ENCODE measurements around the gene GPNMB. TPM values are rescaled to one million over a fixed set of nuclear protein-coding genes. Genes with fewer than 3 reads are reported as not detected.
A peak's percentile ranks its signal among the peaks of the same experiment; 100 is the strongest.
"Not testable (repeated sequence)": the region's sequence is repeated elsewhere in the genome, so short reads cannot be mapped to it uniquely, and the experiment has no call there.

The GPNMB gene
- polyA plus RNA-seq (2011; rRNA removed), result 54.5 and 66.8 TPM in 2 replicates
- polyA minus RNA-seq (2011; rRNA and poly(A)+ RNA removed), result 8.0 and 9.7 TPM in 2 replicates

- DNase-seq (ENCODE audit: low read depth), result peak; percentile 92
- POLR2A ChIA-PET, result no interaction called here
- TF ChIP-seq CTCF (IDR thresholded peaks at IDR 0.05; ENCODE audit: insufficient read depth, low read depth, low read length), result no peak
- Histone ChIP-seq H3K36me3 (ENCODE audit: control insufficient read depth, insufficient read depth, low read length) (no peaks in the 10 kb centered on the region), H3K4me3 (ENCODE audit: low read depth, low read length) (peak within 1 kb of the TSS; percentile 42), H3K27me3 (ENCODE audit: control insufficient read depth, insufficient read depth, low read length) (no peaks in the 10 kb centered on the region)
- CTCF ChIA-PET, result interaction anchor here (0.8 to 1.8 kb wide), 3 partner anchors 12 to 20 kb away, joined by 6 to 9 read pairs (median 7); no protein-coding TSS in a partner anchor
These were observed at the start of gene GPNMB for GRCh38 chr7:23246555-23246954. Gene GPNMB, plus strand, starts transcription at chr7:23246775. Its CDS starts 83 bp downstream, at chr7:23246858.

- POLR2A ChIA-PET, result not testable (repeated sequence)
These were observed 48.8 kb upstream of the GPNMB start for GRCh38 chr7:23197745-23198144.

GRCh38 chr7:23200331-23200730, 46.2 kb upstream of the GPNMB start:
- TF ChIP-seq CTCF (IDR thresholded peaks at IDR 0.05; ENCODE audit: insufficient read depth, low read depth, low read length), result no peak
- no peak for DNase-seq (ENCODE audit: low read depth)
- CTCF ChIA-PET, result interaction anchor here (1.1 kb wide), 1 partner anchor 16 kb away, joined by 8 read pairs; no protein-coding TSS in a partner anchor
- Histone ChIP-seq H3K36me3 (ENCODE audit: control insufficient read depth, insufficient read depth, low read length) (peaks cover 3% of the 10 kb centered on the region), H3K4me3 (ENCODE audit: low read depth, low read length) (no peak overlapping the region), H3K27me3 (ENCODE audit: control insufficient read depth, insufficient read depth, low read length) (no peaks in the 10 kb centered on the region)
- POLR2A ChIA-PET, result no interaction called here

More at GRCh38 chr7:23197745-23198144, 48.8 kb upstream of the GPNMB start:
- H3K27me3 ChIP-seq (ENCODE audit: control insufficient read depth, insufficient read depth, low read length); H3K36me3 ChIP-seq (ENCODE audit: control insufficient read depth, insufficient read depth, low read length); CTCF ChIA-PET; H3K4me3 ChIP-seq (ENCODE audit: low read depth, low read length); DNase-seq (ENCODE audit: low read depth): not testable (repeated sequence)

- ChIA-PET POLR2A (no interaction called here), CTCF (no interaction called here)
- H3K27me3 ChIP-seq (ENCODE audit: control insufficient read depth, insufficient read depth, low read length), result no peaks in the 10 kb centered on the region
- no peak overlapping the region for H3K4me3 ChIP-seq (ENCODE audit: low read depth, low read length)
- no peak for DNase-seq (ENCODE audit: low read depth)
- H3K36me3 ChIP-seq (ENCODE audit: control insufficient read depth, insufficient read depth, low read length), result peaks cover 3% of the 10 kb centered on the region
- no peak for TF ChIP-seq CTCF (IDR thresholded peaks at IDR 0.05; ENCODE audit: insufficient read depth, low read depth, low read length)
These were observed 42.3 kb upstream of the GPNMB start for GRCh38 chr7:23204241-23204640.

GRCh38 chr7:23205577-23205908, 41.0 kb upstream of the GPNMB start:
- no peak overlapping the region for H3K4me3 ChIP-seq (ENCODE audit: low read depth, low read length)
- TF ChIP-seq CTCF (IDR thresholded peaks at IDR 0.05; ENCODE audit: insufficient read depth, low read depth, low read length), result no peak
- CTCF ChIA-PET, result no interaction called here
- no peaks in the 10 kb centered on the region for H3K27me3 ChIP-seq (ENCODE audit: control insufficient read depth, insufficient read depth, low read length)
- DNase-seq (ENCODE audit: low read depth), result no peak
- POLR2A ChIA-PET, result no interaction called here
- H3K36me3 ChIP-seq (ENCODE audit: control insufficient read depth, insufficient read depth, low read length), result peaks cover 1% of the 10 kb centered on the region
